Measurements from ENCODE around the gene OR52B6. TPM values are rescaled to one million over a fixed set of nuclear protein-coding genes. Genes with fewer than 3 reads are reported as not detected.

OR52B6 gene
- total RNA-seq, 2 experiments from 2014 or later = not detected

GRCh38 chr11:5547982-5548381 is 32.7 kb upstream of the OR52B6 start:
- intact Hi-C loops (cut with micrococcal nuclease; ENCODE audit: unreplicated experiment) = no loop called here
- BruUV-seq (replicated peaks) = no TSS peak
- CTCF ChIA-PET (ENCODE audit: unreplicated experiment) = no interaction called here
- Histone ChIP-seq H3K79me2 (ENCODE audit: insufficient read depth, low read depth, low read length) (no peaks in the 10 kb centered on the region), H3K4me3 (ENCODE audit: low read depth, low read length, poor library complexity, severe bottlenecking) (no peak overlapping the region), H3K9me3 (ENCODE audit: low read length) (no peaks in the 10 kb centered on the region), H4K20me1 (ENCODE audit: insufficient read depth, low read length) (no peaks in the 10 kb centered on the region), H3K9me2 (ENCODE audit: insufficient read depth, low read length) (no peaks in the 10 kb centered on the region), H3K4me2 (ENCODE audit: low read length) (no peak overlapping the region), H3K27ac (ENCODE audit: low read depth, low read length, poor library complexity, severe bottlenecking) (no peak overlapping the region), H3K36me3 (ENCODE audit: insufficient read depth, low read length) (no peaks in the 10 kb centered on the region), H2AFZ (ENCODE audit: low read length) (no peak overlapping the region), H3K4me1 (ENCODE audit: insufficient read depth, low read length, poor library complexity, severe bottlenecking) (no peaks in the 10 kb centered on the region)
- DNase-seq (ENCODE audit: low spot score) = no peak
- POLR2A ChIA-PET = no interaction called here
- no peak for TF ChIP-seq CTCF (conservative IDR thresholded peaks at IDR 0.05; ENCODE audit: low read length)

GRCh38 chr11:5548440-5548839 is 32.2 kb upstream of the OR52B6 start, which contains the start of gene OR52H1:
TSS of gene OR52H1 (minus strand) at chr11:5548540. CDS start at chr11:5545505, 3,035 bp downstream.
- TF ChIP-seq EZH2phosphoT487 (IDR thresholded peaks at IDR 0.05; ENCODE audit: borderline replicate concordance, low read depth, low read length) = no peak
- no peak for TF ChIP-seq CTCF (conservative IDR thresholded peaks at IDR 0.05; ENCODE audit: low read length)
- Histone ChIP-seq H3K4me2 (ENCODE audit: low read length) (no peak within 1 kb of the TSS), H4K20me1 (ENCODE audit: insufficient read depth, low read length) (no peaks in the 10 kb centered on the region), H2AFZ (ENCODE audit: low read length) (no peak within 1 kb of the TSS), H3K9me2 (ENCODE audit: insufficient read depth, low read length) (no peaks in the 10 kb centered on the region), H3K36me3 (ENCODE audit: insufficient read depth, low read length) (no peaks in the 10 kb centered on the region), H3K4me3 (ENCODE audit: low read depth, low read length, poor library complexity, severe bottlenecking) (no peak within 1 kb of the TSS), H3K79me2 (ENCODE audit: insufficient read depth, low read depth, low read length) (no peaks in the 10 kb centered on the region), H3K27ac (ENCODE audit: low read depth, low read length, poor library complexity, severe bottlenecking) (no peak within 1 kb of the TSS), H3K9me3 (ENCODE audit: low read length) (no peaks in the 10 kb centered on the region), H3K4me1 (ENCODE audit: insufficient read depth, low read length, poor library complexity, severe bottlenecking) (no peaks in the 10 kb centered on the region)
- no TSS peak for BruUV-seq (replicated peaks)
- POLR2A ChIA-PET = no interaction called here
- DNase-seq (ENCODE audit: low spot score) = no peak
- intact Hi-C loops (cut with micrococcal nuclease; ENCODE audit: unreplicated experiment) = no loop called here
- CTCF ChIA-PET (ENCODE audit: unreplicated experiment) = no interaction called here

GRCh38 chr11:5550440-5551095 is 30.1 kb upstream of the OR52B6 start:
- H3K9me2 ChIP-seq (ENCODE audit: insufficient read depth, low read length) = no peaks in the 10 kb centered on the region
- POLR2A ChIA-PET = interaction anchor here (0.6 kb wide), 1 partner anchor 793 kb away, joined by 3 read pairs; no protein-coding TSS in a partner anchor
- H3K4me2 ChIP-seq (ENCODE audit: low read length) = no peak overlapping the region
- H3K4me1 ChIP-seq (ENCODE audit: insufficient read depth, low read length, poor library complexity, severe bottlenecking) = no peaks in the 10 kb centered on the region
- CTCF ChIA-PET (ENCODE audit: unreplicated experiment) = interaction anchor here (0.6 kb wide), 1 partner anchor 794 kb away, joined by 3 read pairs; no protein-coding TSS in a partner anchor
- no peaks in the 10 kb centered on the region for H3K79me2 ChIP-seq (ENCODE audit: insufficient read depth, low read depth, low read length)
- H3K36me3 ChIP-seq (ENCODE audit: insufficient read depth, low read length) = no peaks in the 10 kb centered on the region
- BruUV-seq (replicated peaks) = no TSS peak
- H3K9me3 ChIP-seq (ENCODE audit: low read length) = no peaks in the 10 kb centered on the region
- intact Hi-C loops (cut with micrococcal nuclease; ENCODE audit: unreplicated experiment) = no loop called here
- no peak for DNase-seq (ENCODE audit: low spot score)
- TF ChIP-seq EZH2phosphoT487 (IDR thresholded peaks at IDR 0.05; ENCODE audit: borderline replicate concordance, low read depth, low read length) (no peak), CTCF (conservative IDR thresholded peaks at IDR 0.05; ENCODE audit: low read length) (no peak)
- H3K4me3 ChIP-seq (ENCODE audit: low read depth, low read length, poor library complexity, severe bottlenecking) = no peak overlapping the region
- H2AFZ ChIP-seq (ENCODE audit: low read length) = no peak overlapping the region
- no peak overlapping the region for H3K27ac ChIP-seq (ENCODE audit: low read depth, low read length, poor library complexity, severe bottlenecking)
- no peaks in the 10 kb centered on the region for H4K20me1 ChIP-seq (ENCODE audit: insufficient read depth, low read length)
